ENCODE measurements around the gene MRGPRD. TPM values are rescaled to one million over a fixed set of nuclear protein-coding genes. Genes with fewer than 3 reads are reported as not detected.

Gene MRGPRD
- total RNA-seq, 1 donor from 2014 or later, result not detected

GRCh38 chr11:68968306-68969250 is 12.2 kb downstream of the MRGPRD start:
- Mint-ChIP-seq H3K9me3 (no peaks in the 10 kb centered on the region), H3K27me3 (no peaks in the 10 kb centered on the region), H3K36me3 (no peaks in the 10 kb centered on the region), H3K27ac (no peak overlapping the region), H3K4me1 (ENCODE audit: unreplicated experiment) (peaks cover 13% of the 10 kb centered on the region), H3K4me3 (no peak overlapping the region)
- DNase-seq (ENCODE audit: extremely low spot score, unreplicated experiment), result no peak
- TF ChIP-seq CTCF (conservative IDR thresholded peaks at IDR 0.05), result no peak

- no peaks in the 10 kb centered on the region for H3K4me1 Mint-ChIP-seq (ENCODE audit: unreplicated experiment)
- no peak for DNase-seq (ENCODE audit: extremely low spot score, unreplicated experiment)
- H3K4me3 Mint-ChIP-seq, result no peak overlapping the region
- no peak for TF ChIP-seq CTCF (conservative IDR thresholded peaks at IDR 0.05)
- no peaks in the 10 kb centered on the region for H3K9me3 Mint-ChIP-seq
- no peaks in the 10 kb centered on the region for H3K27me3 Mint-ChIP-seq
- H3K27ac Mint-ChIP-seq, result no peak overlapping the region
- H3K36me3 Mint-ChIP-seq, result no peaks in the 10 kb centered on the region
Observed at GRCh38 chr11:68966894-68967780, 13.6 kb downstream of the MRGPRD start.

GRCh38 chr11:68965901-68966853 is 14.6 kb downstream of the MRGPRD start:
- Mint-ChIP-seq H3K27me3 (no peaks in the 10 kb centered on the region), H3K4me1 (ENCODE audit: unreplicated experiment) (no peaks in the 10 kb centered on the region), H3K4me3 (no peak overlapping the region), H3K36me3 (no peaks in the 10 kb centered on the region), H3K27ac (no peak overlapping the region), H3K9me3 (no peaks in the 10 kb centered on the region)
- TF ChIP-seq CTCF (conservative IDR thresholded peaks at IDR 0.05), result no peak
- DNase-seq (ENCODE audit: extremely low spot score, unreplicated experiment), result no peak

- DNase-seq (ENCODE audit: extremely low spot score, unreplicated experiment), result no peak
- TF ChIP-seq CTCF (conservative IDR thresholded peaks at IDR 0.05), result no peak
- no peaks in the 10 kb centered on the region for H3K9me3 Mint-ChIP-seq
- no peaks in the 10 kb centered on the region for H3K36me3 Mint-ChIP-seq
- no peak overlapping the region for H3K27ac Mint-ChIP-seq
- no peaks in the 10 kb centered on the region for H3K4me1 Mint-ChIP-seq (ENCODE audit: unreplicated experiment)
- no peak overlapping the region for H3K4me3 Mint-ChIP-seq
- H3K27me3 Mint-ChIP-seq, result no peaks in the 10 kb centered on the region
Observed at GRCh38 chr11:68963779-68964178, 17.0 kb downstream of the MRGPRD start.

Measured in type B pancreatic cell (in vitro differentiated cells).